ENCODE results near the gene RASL10B.

- TF ChIP-seq CTCF (conservative IDR thresholded peaks at IDR 0.05; ENCODE audit: low read length) (no peak), EZH2phosphoT487 (IDR thresholded peaks at IDR 0.05; ENCODE audit: borderline replicate concordance, low read depth, low read length) (no peak)
Measured at GRCh38 chr17:35693662-35694061, 37.8 kb upstream of the RASL10B start.

All from OCI-LY7 (cell line).